Muscle of arm (tissue), 12 donors: ENCODE data around the gene ENPP4. TPM values are rescaled to one million over a fixed set of nuclear protein-coding genes. Genes with fewer than 3 reads are reported as not detected.
"Not testable (repeated sequence)": the region's sequence is repeated elsewhere in the genome, so short reads cannot be mapped to it uniquely, and the experiment has no call there.

Source experiments
- DNase-seq: peaks from one replicate; pipeline ENCODE4 v3.0.0-alpha.2; 2013
- polyA plus RNA-seq, 12 donors: library from polyadenylated mRNA; unstranded; fragments of 120-200 nt; gene quantifications; one replicate each; pipeline ENCODE4 v1.2.1, GENCODE V29; 2013; ENCODE audit not compliant: insufficient read length in 12 of 12

The ENPP4 gene
- polyA plus RNA-seq, 12 donors, result 13.7 to 58.4 (median 41.3) TPM; not detected in 1

- no peak for DNase-seq
These were observed 1.3 kb upstream of the ENPP4 start for GRCh38 chr6:46128476-46128875.

GRCh38 chr6:46129291-46129628 is 529 bp upstream of the ENPP4 start:
- no peak for DNase-seq

GRCh38 chr6:46130666-46131065 is 877 bp downstream of the ENPP4 start:
- no peak for DNase-seq

GRCh38 chr6:46131291-46131690 is 1.5 kb downstream of the ENPP4 start:
- not testable (repeated sequence) for DNase-seq

GRCh38 chr6:46134216-46134615 is 4.4 kb downstream of the ENPP4 start:
- DNase-seq, result no peak

- no peak for DNase-seq
These were observed 5.4 kb downstream of the ENPP4 start for GRCh38 chr6:46135176-46135575.

- no peak for DNase-seq
These were observed 7.0 kb downstream of the ENPP4 start for GRCh38 chr6:46136831-46137230.

- no peak for DNase-seq
These were observed 7.6 kb downstream of the ENPP4 start for GRCh38 chr6:46137387-46137786.

GRCh38 chr6:46138281-46138680 is 8.5 kb downstream of the ENPP4 start:
- DNase-seq, result no peak

GRCh38 chr6:46144270-46144669 is 14.5 kb downstream of the ENPP4 start:
- no peak for DNase-seq

GRCh38 chr6:46149066-46149465 is 19.3 kb downstream of the ENPP4 start:
- not testable (repeated sequence) for DNase-seq

- DNase-seq, result no peak
These were observed 26.9 kb downstream of the ENPP4 start for GRCh38 chr6:46156701-46157100.

- DNase-seq, result no peak
These were observed 29.4 kb downstream of the ENPP4 start for GRCh38 chr6:46159229-46159628.

GRCh38 chr6:46160102-46160501 is 30.3 kb downstream of the ENPP4 start:
- no peak for DNase-seq

- DNase-seq, result peak; percentile 31
These were observed 40.8 kb downstream of the ENPP4 start, which contains the start of gene ENPP5 for GRCh38 chr6:46170357-46171289. ENPP5 (minus strand) TSS chr6:46170980; CDS start chr6:46168262, 2,718 bp downstream.

- DNase-seq, result no peak
These were observed 42.4 kb downstream of the ENPP4 start for GRCh38 chr6:46172176-46172575.

- DNase-seq, result no peak
These were observed 45.1 kb downstream of the ENPP4 start for GRCh38 chr6:46174904-46175303.

- no peak for DNase-seq
These were observed 45.7 kb downstream of the ENPP4 start for GRCh38 chr6:46175446-46175845.

- DNase-seq, result no peak
These were observed 46.2 kb downstream of the ENPP4 start for GRCh38 chr6:46175976-46176375.

- peak; percentile 35 for DNase-seq
These were observed 54.3 kb downstream of the ENPP4 start for GRCh38 chr6:46184114-46184513.

- DNase-seq, result no peak
These were observed 56.8 kb downstream of the ENPP4 start for GRCh38 chr6:46186583-46186982.

- no peak for DNase-seq
These were observed 59.9 kb downstream of the ENPP4 start for GRCh38 chr6:46189726-46190125.

- no peak for DNase-seq
These were observed 61.1 kb downstream of the ENPP4 start for GRCh38 chr6:46190889-46191288.

- no peak for DNase-seq
These were observed 62.2 kb downstream of the ENPP4 start for GRCh38 chr6:46191961-46192360.
